PFSK-1 (cell line): Measurements from ENCODE around the gene RAB9B.

ENCODE experiments used
- POLR2AphosphoS5 ChIP-seq: IDR thresholded peaks from 2 replicates; pipeline ENCODE4 v1.6.1; 2012; ENCODE audit warnings: low read depth, mild to moderate bottlenecking, control low read depth, low read length, moderate library complexity
- TAF1 ChIP-seq: IDR thresholded peaks from 2 replicates; pipeline ENCODE4 v1.6.1; 2012; ENCODE audit warnings: low read length, control low read depth, borderline replicate concordance; ENCODE audit not compliant: insufficient read depth

GRCh38 chrX:103846386-103846785 lies 14.3 kb upstream of the RAB9B start:
- TF ChIP-seq POLR2AphosphoS5 (no peak), TAF1 (no peak)
